HL-60/S4 (cell line): ENCODE data around the gene C12orf56.

ENCODE experiments used
- in situ Hi-C: fragments of 300-500 bp; cut with MboI; formaldehyde crosslinking; loops from 2 replicates; pipeline ENCODE4 v1.14.3; 2022; ENCODE audit warnings: low sequenced_read_pairs

Gene C12orf56, protein sequence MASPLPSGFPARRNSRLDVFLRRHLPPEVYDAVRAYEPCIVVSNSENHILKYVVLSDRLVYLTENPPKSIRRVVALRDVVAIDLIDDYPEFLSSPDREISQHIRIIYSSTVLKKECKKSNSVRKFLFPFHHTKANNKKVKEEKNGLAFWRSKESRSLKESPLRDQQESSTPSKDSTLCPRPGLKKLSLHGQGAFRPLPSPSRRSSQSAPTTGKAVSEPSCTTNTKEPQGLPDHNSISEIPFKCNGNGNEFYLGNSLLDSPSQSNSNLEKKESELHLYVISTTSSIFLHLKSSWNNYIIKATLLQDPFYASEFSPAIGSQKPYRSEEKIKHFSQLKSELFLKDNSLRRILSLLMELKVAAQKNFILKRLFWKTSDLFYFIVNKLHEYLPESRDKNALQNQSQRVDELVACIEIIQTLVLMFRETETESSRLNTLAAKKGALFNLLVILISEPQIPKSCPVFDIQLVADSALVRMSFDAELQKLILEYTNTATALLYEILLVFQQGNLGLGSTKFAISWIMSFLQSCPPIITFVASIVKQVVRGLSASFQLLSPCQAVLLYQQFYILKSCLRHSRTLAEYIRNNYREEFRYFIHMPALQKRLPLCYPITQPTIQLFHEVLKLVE

GRCh38 chr12:64390275-64390851, at the start of gene C12orf56:
TSS of gene C12orf56 (minus strand) at chr12:64390758. CDS start at chr12:64390565, 193 bp downstream.
- in situ Hi-C loops: no loop called here

- in situ Hi-C loops: no loop called here
Observed at GRCh38 chr12:64440100-64440499, 49.5 kb upstream of the C12orf56 start.

DNA sequence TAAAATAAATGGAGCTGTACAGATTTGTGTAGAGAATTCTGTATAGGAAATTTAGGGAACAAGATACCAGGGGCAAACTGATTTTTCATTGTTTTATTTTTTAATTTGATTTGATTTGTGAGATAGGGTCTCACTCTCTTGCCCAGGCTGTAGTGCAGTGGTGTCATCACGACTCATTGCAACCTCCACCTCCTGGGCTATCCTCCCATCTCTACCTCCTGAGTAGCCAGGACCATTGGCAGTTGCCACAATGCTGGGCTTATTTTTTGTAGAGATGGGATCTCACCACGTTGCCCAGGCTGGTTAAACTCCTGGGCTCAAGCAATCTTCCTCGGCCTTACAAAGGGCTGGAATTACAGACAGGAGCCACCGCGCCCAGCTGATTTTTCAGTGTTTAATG, 43.4 kb upstream of the C12orf56 start:
- in situ Hi-C loops: no loop called here

GRCh38 chr12:64431791-64432190, 41.2 kb upstream of the C12orf56 start:
- in situ Hi-C loops: no loop called here

DNA sequence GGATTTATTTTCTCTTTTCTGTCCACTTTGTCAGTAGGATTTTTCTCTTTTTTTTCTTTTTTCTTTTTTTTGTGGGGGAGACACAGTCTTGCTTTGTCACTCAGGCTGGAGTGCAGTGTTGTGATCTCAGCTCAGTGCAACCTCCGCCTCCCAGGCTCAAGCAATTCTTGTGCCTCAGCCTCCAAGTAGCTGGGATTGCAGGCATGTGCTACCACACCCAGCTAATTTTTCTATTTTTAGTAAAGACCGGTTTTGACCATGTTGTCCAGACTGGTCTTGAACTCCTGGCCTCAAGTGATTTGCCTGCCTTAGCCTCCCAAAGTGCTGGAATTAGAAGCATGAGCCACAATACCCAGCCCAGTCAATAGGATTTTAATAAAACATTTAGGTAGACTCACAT, 40.3 kb upstream of the C12orf56 start:
- in situ Hi-C loops: no loop called here

- in situ Hi-C loops: no loop called here
Observed at GRCh38 chr12:64428956-64429355, 38.4 kb upstream of the C12orf56 start.

DNA sequence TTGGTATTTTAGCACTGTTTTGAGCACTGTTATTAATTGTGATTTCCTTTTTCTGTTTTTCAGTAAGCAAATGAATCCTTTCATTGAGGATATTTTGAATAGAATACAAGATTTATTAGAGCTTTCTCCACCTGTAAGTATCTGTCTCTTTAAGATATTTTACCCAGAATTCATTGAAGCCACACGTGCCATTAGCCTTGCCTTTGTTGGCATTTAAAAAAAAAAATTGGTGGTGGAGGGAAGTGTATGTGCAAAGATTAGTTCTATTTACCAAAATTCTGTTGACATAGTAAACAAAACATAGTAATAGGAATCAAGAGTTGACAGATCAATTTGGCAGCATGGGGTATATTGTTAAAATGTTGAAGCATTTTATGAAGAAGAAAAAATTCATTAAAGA, 37.4 kb upstream of the C12orf56 start:
- in situ Hi-C loops: no loop called here

- in situ Hi-C loops: no loop called here
Observed at GRCh38 chr12:64419696-64420095, 29.1 kb upstream of the C12orf56 start.

DNA sequence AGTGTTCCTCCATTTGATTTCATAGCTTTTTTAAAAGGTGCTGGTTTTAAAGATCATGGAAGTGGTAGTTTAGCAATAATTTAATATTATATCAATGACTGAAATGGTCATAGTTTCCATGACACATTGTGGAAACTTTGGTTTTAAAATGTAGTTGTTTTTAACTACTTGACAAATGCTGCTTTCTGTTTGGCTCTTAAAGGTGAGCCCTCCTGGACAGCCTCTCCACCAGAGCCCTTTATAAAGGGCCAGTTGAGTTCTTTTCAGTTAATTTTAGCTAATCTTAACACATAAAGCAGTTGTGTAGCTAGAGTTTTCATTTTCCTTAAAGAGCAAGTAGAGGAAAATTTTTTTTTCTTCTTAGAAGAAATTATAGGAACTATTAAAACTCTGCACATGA, 27.7 kb upstream of the C12orf56 start:
- in situ Hi-C loops: no loop called here

- in situ Hi-C loops: loop anchor here (5.0 kb wide), 1 partner anchor 33 kb away; no protein-coding TSS in a partner anchor
Observed at GRCh38 chr12:64413884-64414283, 23.3 kb upstream of the C12orf56 start.

DNA sequence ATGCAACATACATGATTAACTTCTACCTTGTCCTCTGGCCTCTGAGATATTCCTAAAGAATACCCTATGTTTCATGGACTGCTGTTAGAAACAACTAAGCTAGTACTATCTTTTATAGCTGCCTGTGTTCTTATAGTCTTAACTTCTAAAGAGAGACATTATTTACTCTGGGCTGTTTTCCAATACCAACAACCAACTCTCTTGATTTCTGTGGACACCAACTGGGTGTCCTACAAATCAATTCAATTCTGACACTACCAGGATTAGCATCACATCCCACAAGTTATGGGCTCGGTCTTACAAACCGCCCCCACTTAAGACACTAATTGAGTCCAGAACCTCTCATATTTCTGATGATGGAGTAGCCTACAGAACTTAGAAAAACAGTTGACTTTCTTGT, 21.9 kb upstream of the C12orf56 start:
- in situ Hi-C loops: loop anchor here (5.0 kb wide), 1 partner anchor 35 kb away; no protein-coding TSS in a partner anchor

DNA sequence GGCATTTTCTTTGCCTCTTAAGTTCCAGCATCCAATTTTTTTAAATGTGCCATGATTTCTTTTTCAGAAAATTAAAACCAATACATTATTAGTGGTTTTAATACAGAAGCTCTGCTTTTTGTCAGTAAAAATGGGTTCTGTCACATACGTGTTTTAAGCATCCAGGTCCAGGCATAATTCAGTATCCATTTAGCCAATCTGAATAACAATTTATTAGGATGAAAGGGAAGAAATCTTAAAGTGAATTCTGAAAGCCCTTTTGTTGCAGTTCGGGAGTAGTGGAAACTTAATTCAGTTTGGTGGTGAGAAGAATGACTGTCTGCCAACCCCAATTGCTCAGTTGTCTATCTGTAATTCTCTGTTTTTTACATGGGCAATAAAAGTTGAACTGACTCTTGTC, 20.9 kb upstream of the C12orf56 start:
- in situ Hi-C loops: loop anchor here (5.0 kb wide), 1 partner anchor 36 kb away; no protein-coding TSS in a partner anchor

GRCh38 chr12:64407342-64408223, 17.0 kb upstream of the C12orf56 start:
- in situ Hi-C loops: no loop called here

- in situ Hi-C loops: no loop called here
Observed at GRCh38 chr12:64404470-64405256, 14.1 kb upstream of the C12orf56 start.

DNA sequence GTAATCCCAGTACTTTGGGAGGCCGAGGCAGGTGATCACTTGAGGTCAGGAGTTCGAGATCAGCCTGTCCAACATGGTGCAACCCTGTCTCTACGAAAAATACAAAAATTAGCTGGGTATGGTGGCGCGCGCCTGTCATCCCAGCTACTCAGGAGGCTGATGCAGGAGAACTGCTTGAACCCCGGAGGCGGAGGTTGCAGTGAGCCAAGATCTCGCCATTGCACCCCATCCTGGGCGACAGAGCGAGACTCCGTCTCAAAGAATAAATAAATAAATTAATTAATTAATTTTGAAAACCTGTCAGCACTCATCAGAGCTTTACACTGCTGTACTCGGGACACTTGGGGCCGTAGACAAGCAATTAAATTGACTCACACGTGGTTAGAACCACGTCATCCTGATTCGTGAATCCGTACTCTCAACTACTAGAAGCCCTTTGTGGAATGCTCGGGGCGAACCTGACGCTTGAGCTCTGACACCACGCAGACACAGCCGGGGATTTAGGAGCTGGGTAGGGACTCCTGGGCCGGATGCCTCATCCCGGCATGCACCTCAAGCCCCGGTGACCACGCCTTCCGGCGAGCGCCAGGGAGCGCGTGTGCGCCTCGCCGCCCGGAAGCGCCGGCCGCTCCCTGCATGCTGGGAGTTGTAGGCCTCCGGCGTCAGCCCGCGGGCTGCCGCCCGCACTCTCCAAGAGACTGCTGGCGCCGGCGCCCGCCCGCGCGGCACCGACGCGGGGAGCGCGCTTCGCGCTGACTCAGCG, 13.3 kb upstream of the C12orf56 start, which contains the start of gene XPOT:
XPOT (plus strand) TSS at position 686 of the 763 bp plus-strand sequence. CDS start 5,644 bp downstream, outside the sequence.
- in situ Hi-C loops: no loop called here

DNA sequence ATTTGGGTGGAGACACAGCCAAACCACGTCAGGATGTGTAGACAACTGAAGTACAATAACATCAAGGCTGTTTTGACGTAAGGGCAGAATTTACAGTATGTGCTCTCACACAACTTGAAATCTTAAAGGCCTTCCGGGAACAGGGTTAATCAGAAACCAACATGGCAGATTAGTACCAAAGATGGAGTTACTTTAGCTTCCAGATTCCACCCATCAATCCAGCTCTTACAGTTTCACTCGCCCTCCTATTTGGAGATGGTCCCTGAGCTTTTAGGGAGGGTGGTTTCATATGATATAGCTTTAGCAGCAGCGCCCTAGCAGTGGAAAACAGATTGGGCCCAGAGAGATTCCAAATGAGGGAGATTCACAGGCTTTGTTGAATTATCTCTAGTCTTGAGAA, 11.6 kb upstream of the C12orf56 start:
- in situ Hi-C loops: no loop called here

- in situ Hi-C loops: no loop called here
Observed at GRCh38 chr12:64400041-64400440, 9.5 kb upstream of the C12orf56 start.

GRCh38 chr12:64395739-64396138, 5.2 kb upstream of the C12orf56 start:
- in situ Hi-C loops: no loop called here

GRCh38 chr12:64392221-64392620, 1.7 kb upstream of the C12orf56 start:
- in situ Hi-C loops: no loop called here
